Esophagus muscularis mucosa (tissue), 3 donors: ENCODE results near the gene CFAP73.

Experiments used
- CTCF ChIP-seq, 3 experiments: fragments of 200-600 bp in 2 of 3; fragments of 450-650 bp in 1 of 3; sonication (generic) in 2 of 3; IDR thresholded peaks; one replicate each; pipeline ENCODE4 v1.5.1; 2017 to 2019; ENCODE audit warnings: antibody characterized with exemption in 3 of 3, mild to moderate bottlenecking in 2 of 3, moderate library complexity in 1 of 3
- POLR2A ChIP-seq: fragments of 450-650 bp; IDR thresholded peaks from one replicate; pipeline ENCODE4 v1.6.1; 2017; ENCODE audit warnings: antibody characterized with exemption, moderate library complexity, mild to moderate bottlenecking, low read depth
- POLR2AphosphoS5 ChIP-seq, 2 donors: sonication (generic); formaldehyde crosslinking; IDR thresholded peaks; one replicate each; pipeline ENCODE4 v1.6.1; 2017; ENCODE audit warnings: antibody characterized with exemption in 2 of 2

GRCh38 chr12:113108308-113108707 is 41.2 kb upstream of the CFAP73 start:
- TF ChIP-seq CTCF (IDR thresholded peaks at IDR 0.05) = no peak
- TF ChIP-seq POLR2AphosphoS5 (IDR thresholded peaks at IDR 0.05) = no peak
- no peak for TF ChIP-seq POLR2A
